OCI-LY7 (cell line): ENCODE results near the gene FBXW8. TPM values are rescaled to one million over a fixed set of nuclear protein-coding genes. Genes with fewer than 3 reads are reported as not detected.

Experiments used
- BruUV-seq: library from RNA; stranded (reverse); fragments of 400-500 nt; replicated peaks from 2 replicates; lab custom pipeline; 2021; lab: Mats Ljungman, UMichigan
- CTCF ChIA-PET: fragments of 300-600 bp; sonication (Branson Sonifier 250); formaldehyde crosslinking; loops from one replicate; lab custom pipeline; 2022; ENCODE audit warnings: antibody characterized with exemption; ENCODE audit not compliant: unreplicated experiment; lab: Charles Lee
- POLR2A ChIA-PET: fragments of 300-600 bp; sonication (Branson Sonifier 250); formaldehyde crosslinking; loops from one replicate; lab custom pipeline; 2022; ENCODE audit warnings: antibody characterized with exemption; lab: Charles Lee
- DNase-seq: peaks from one replicate; pipeline ENCODE4 v3.0.0-alpha.2; 2015; ENCODE audit warnings: low spot score
- H2AFZ ChIP-seq: fragments of 200-600 bp; sonication (generic), shearing (Covaris generic); 2 replicates; pipeline ENCODE4 v1.6.1; 2014; ENCODE audit warnings: mild to moderate bottlenecking, antibody characterized with exemption, low read length, moderate library complexity
- H3K27ac ChIP-seq: fragments of 200-600 bp; sonication (generic); 2 replicates; pipeline ENCODE4 v1.5.1; 2014; ENCODE audit warnings: mixed run types, low read depth, mild to moderate bottlenecking, moderate library complexity, low read length, inconsistent platforms; ENCODE audit not compliant: poor library complexity, severe bottlenecking
- H3K36me3 ChIP-seq: fragments of 200-600 bp; sonication (generic); 2 replicates; pipeline ENCODE4 v1.6.1; 2014; ENCODE audit warnings: mild to moderate bottlenecking, antibody characterized with exemption, low read length, moderate library complexity, mixed read lengths; ENCODE audit not compliant: insufficient read depth
- H3K4me1 ChIP-seq: fragments of 200-600 bp; sonication (generic); 2 replicates; pipeline ENCODE4 v1.5.1; 2014; ENCODE audit warnings: mild to moderate bottlenecking, low read length; ENCODE audit not compliant: insufficient read depth, poor library complexity, severe bottlenecking
- H3K4me2 ChIP-seq: fragments of 200-600 bp; sonication (generic); 2 replicates; pipeline ENCODE4 v1.6.1; 2014; ENCODE audit warnings: mild to moderate bottlenecking, low read length
- H3K4me3 ChIP-seq: fragments of 200-600 bp; sonication (generic); 2 replicates; pipeline ENCODE4 v1.5.1; 2014; ENCODE audit warnings: mild to moderate bottlenecking, low read depth, low read length; ENCODE audit not compliant: poor library complexity, severe bottlenecking
- H3K79me2 ChIP-seq: fragments of 200-600 bp; sonication (generic); 2 replicates; pipeline ENCODE4 v1.6.1; 2016; ENCODE audit warnings: low read depth, mild to moderate bottlenecking, low read length, moderate library complexity, mixed read lengths; ENCODE audit not compliant: insufficient read depth
- H3K9me2 ChIP-seq: fragments of 200-600 bp; sonication (generic); 2 replicates; pipeline ENCODE4 v1.6.1; 2016; ENCODE audit warnings: mild to moderate bottlenecking, low read length, mixed read lengths; ENCODE audit not compliant: insufficient read depth
- H3K9me3 ChIP-seq: fragments of 200-600 bp; sonication (generic); 2 replicates; pipeline ENCODE4 v1.6.1; 2014; ENCODE audit warnings: mild to moderate bottlenecking, mixed run types, low read length, mixed read lengths
- H4K20me1 ChIP-seq: fragments of 200-600 bp; sonication (generic); 2 replicates; pipeline ENCODE4 v1.6.1; 2014; ENCODE audit warnings: mild to moderate bottlenecking, antibody characterized with exemption, low read length, moderate library complexity, mixed read lengths; ENCODE audit not compliant: insufficient read depth
- CTCF ChIP-seq: fragments of 200-600 bp; sonication (generic); conservative IDR thresholded peaks from 2 replicates; pipeline ENCODE4 v1.5.1; 2014; ENCODE audit warnings: mild to moderate bottlenecking, antibody characterized with exemption, low read length, moderate library complexity, mixed read lengths
- EZH2phosphoT487 ChIP-seq: fragments of 200-600 bp; sonication (generic); IDR thresholded peaks from 2 replicates; pipeline ENCODE4 v1.6.1; 2018; ENCODE audit warnings: low read depth, borderline replicate concordance, mild to moderate bottlenecking, mixed run types, antibody characterized with exemption, low read length, moderate library complexity, mixed read lengths
- intact Hi-C: fragments of 100-400 bp; cut with micrococcal nuclease; formaldehyde crosslinking; loops from one replicate; pipeline ENCODE4 v1.10.0; 2022; ENCODE audit not compliant: unreplicated experiment
- total RNA-seq, 2 experiments: library from RNA; depleted of rRNA in 1 of 2; stranded (reverse); fragments of >200 nt in 1 of 2; shearing (Covaris generic) in 1 of 2; gene quantifications; 2 replicates each; pipeline ENCODE4 v1.2.3, GENCODE V29; 2014 to 2022

The FBXW8 gene
- total RNA-seq, 2 experiments from 2014 or later, result 29.8 to 34.0 TPM

GRCh38 chr12:116934908-116935705, 24.4 kb downstream of the FBXW8 start:
- intact Hi-C loops, result no loop called here
- CTCF ChIA-PET, result interaction anchor here (1.1 to 1.5 kb wide), 2 partner anchors 10 to 27 kb away, joined by 4 read pairs; no protein-coding TSS in a partner anchor

DNA sequence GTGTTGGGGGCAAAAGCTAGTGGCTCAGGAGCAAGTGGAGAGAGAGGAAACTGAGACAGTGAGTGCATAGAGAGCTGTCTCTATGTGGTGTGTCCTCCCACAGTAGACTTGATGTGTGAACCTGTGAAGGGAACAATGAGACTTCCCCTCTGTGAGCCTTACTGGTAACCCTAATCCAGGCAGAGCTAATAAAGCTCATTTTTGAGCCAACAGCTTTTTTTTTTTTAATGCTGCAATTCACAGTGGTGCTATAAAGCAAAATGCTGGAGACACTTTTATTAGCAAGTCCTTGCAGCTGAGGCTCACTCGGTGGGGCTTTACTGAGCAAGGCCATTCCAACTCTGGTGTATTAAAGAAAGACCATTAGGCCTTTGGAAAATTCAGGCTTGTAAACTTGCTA, 26.9 kb downstream of the FBXW8 start:
- H3K9me3 ChIP-seq, result peaks cover 5% of the 10 kb centered on the region; the same call in 1 of the 2 replicates
- no peak overlapping the region for H3K4me3 ChIP-seq
- no peaks in the 10 kb centered on the region for H3K9me2 ChIP-seq
- H3K79me2 ChIP-seq, result no peaks in the 10 kb centered on the region
- no peak overlapping the region for H2AFZ ChIP-seq
- H3K4me1 ChIP-seq, result no peaks in the 10 kb centered on the region
- no TSS peak for BruUV-seq
- intact Hi-C loops, result no loop called here
- TF ChIP-seq CTCF (no peak), EZH2phosphoT487 (no peak)
- H4K20me1 ChIP-seq, result no peaks in the 10 kb centered on the region
- ChIA-PET CTCF (no interaction called here), POLR2A (interaction anchor here (0.6 to 0.8 kb wide), 2 partner anchors 9 to 917 kb away, joined by 3 read pairs; no protein-coding TSS in a partner anchor)
- H3K36me3 ChIP-seq, result peaks cover 37% of the 10 kb centered on the region
- H3K27ac ChIP-seq, result no peak overlapping the region
- no peak overlapping the region for H3K4me2 ChIP-seq
- no peak for DNase-seq

More at GRCh38 chr12:116934908-116935705, 24.4 kb downstream of the FBXW8 start:
- H2AFZ ChIP-seq, result no peak overlapping the region
- H3K9me2 ChIP-seq, result no peaks in the 10 kb centered on the region
- H3K4me1 ChIP-seq, result peaks cover 4% of the 10 kb centered on the region
- H3K9me3 ChIP-seq, result no peaks in the 10 kb centered on the region
- no peak overlapping the region for H3K27ac ChIP-seq
- BruUV-seq, result no TSS peak
- no peaks in the 10 kb centered on the region for H3K79me2 ChIP-seq
- no peak for DNase-seq
- H3K4me3 ChIP-seq, result no peak overlapping the region
- TF ChIP-seq CTCF (no peak), EZH2phosphoT487 (no peak)
- no peaks in the 10 kb centered on the region for H4K20me1 ChIP-seq
- POLR2A ChIA-PET, result interaction anchor here (1.1 to 1.3 kb wide), 3 partner anchors 10 to 77 kb away, joined by 3 to 5 read pairs (median 4); no protein-coding TSS in a partner anchor
- H3K4me2 ChIP-seq, result no peak overlapping the region
- H3K36me3 ChIP-seq, result peaks cover 47% of the 10 kb centered on the region

DNA sequence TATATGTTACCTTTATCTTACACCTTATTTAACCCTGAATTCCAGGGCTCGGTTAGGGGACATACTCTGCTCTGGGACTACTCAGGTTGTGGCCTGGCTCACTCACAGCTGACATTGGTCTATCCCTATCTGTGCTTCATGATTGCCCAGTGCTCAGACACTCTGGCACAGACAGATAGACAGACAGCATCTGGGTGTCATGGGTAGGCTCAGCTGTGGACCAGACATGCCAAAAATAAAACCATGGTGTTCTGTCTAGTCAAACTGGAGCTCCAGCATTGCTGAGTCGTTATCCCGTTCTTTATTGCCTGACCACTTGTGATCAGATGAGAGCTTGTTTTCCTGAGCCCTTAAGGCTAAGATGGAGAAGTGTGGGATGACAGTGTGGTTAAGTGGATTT, 29.0 kb downstream of the FBXW8 start:
- Histone ChIP-seq H3K4me2 (no peak overlapping the region), H3K79me2 (no peaks in the 10 kb centered on the region), H4K20me1 (no peaks in the 10 kb centered on the region), H3K4me1 (no peaks in the 10 kb centered on the region), H2AFZ (no peak overlapping the region), H3K27ac (no peak overlapping the region), H3K9me3 (peaks cover 11% of the 10 kb centered on the region; the same call in 1 of the 2 replicates), H3K36me3 (peaks cover 39% of the 10 kb centered on the region), H3K9me2 (no peaks in the 10 kb centered on the region), H3K4me3 (no peak overlapping the region)
- no peak for DNase-seq
- ChIA-PET POLR2A (interaction anchor here (0.6 kb wide), 2 partner anchors 17 to 26 kb away, joined by 3 to 5 read pairs; no protein-coding TSS in a partner anchor), CTCF (no interaction called here)
- TF ChIP-seq CTCF, result no peak
- TF ChIP-seq EZH2phosphoT487, result no peak
- BruUV-seq, result no TSS peak
- intact Hi-C loops, result no loop called here
